Endothelial cell of umbilical vein (primary cell): Measurements from ENCODE around the gene PSENEN. TPM values are rescaled to one million over a fixed set of nuclear protein-coding genes. Genes with fewer than 3 reads are reported as not detected.

ENCODE experiments used
- BruUV-seq: library from RNA; stranded (reverse); fragments of 400-500 nt; replicated peaks from 2 replicates; lab custom pipeline; 2021; lab: Mats Ljungman, UMichigan
- CTCF ChIA-PET: fragments of 300-600, 350-600 bp; sonication (Branson Sonifier 250); formaldehyde crosslinking; loops from one replicate; lab custom pipeline; 2021; ENCODE audit warnings: antibody characterized with exemption, inconsistent platforms; lab: Charles Lee
- POLR2A ChIA-PET: fragments of 300-600, 350-600 bp; sonication (Branson Sonifier 250); formaldehyde crosslinking; loops from one replicate; lab custom pipeline; 2021; ENCODE audit warnings: antibody characterized with exemption, inconsistent platforms; lab: Charles Lee
- DNase-seq: peaks from one replicate; pipeline ENCODE4 v3.0.0-alpha.2; 2011; ENCODE audit warnings: low read depth, low spot score
- FAIRE-seq: peaks from 2 replicates; lab custom pipeline; 2011; peaks lifted over from hg19 to GRCh38; lab: Jason Lieb, UNC
- H2AFZ ChIP-seq: 2 replicates; pipeline ENCODE4 v1.6.0; 2012; ENCODE audit warnings: low read depth, low read length, control low read depth, inconsistent platforms
- H3K27ac ChIP-seq: 2 replicates; pipeline ENCODE4 v1.5.1; 2011; ENCODE audit warnings: low read depth, mild to moderate bottlenecking, control low read depth, low read length, moderate library complexity; ENCODE audit not compliant: insufficient read depth
- H3K27me3 ChIP-seq, 2 experiments: 2 replicates each; pipeline versions ENCODE4 v1.6.0 to v1.6.1; 2011; ENCODE audit warnings: low read length in 2 of 2, mixed read lengths in 1 of 2; ENCODE audit not compliant: control insufficient read depth in 2 of 2, insufficient read depth in 2 of 2
- H3K36me3 ChIP-seq, 2 experiments: 2 replicates in 1 of 2; 3 replicates in 1 of 2; pipeline ENCODE4 v1.5.1; 2011; ENCODE audit warnings: low read length in 2 of 2, mild to moderate bottlenecking in 1 of 2, moderate library complexity in 1 of 2; ENCODE audit not compliant: control insufficient read depth in 2 of 2, insufficient read depth in 2 of 2; ENCODE audit errors: extremely low read depth in 1 of 2
- H3K4me1 ChIP-seq: 3 replicates; pipeline ENCODE4 v1.5.1; 2011; ENCODE audit warnings: mild to moderate bottlenecking, low read length; ENCODE audit not compliant: control insufficient read depth, insufficient read depth; ENCODE audit errors: extremely low read depth
- H3K4me2 ChIP-seq: 2 replicates; pipeline ENCODE4 v1.6.1; 2011; ENCODE audit warnings: low read length, control low read depth, mixed read lengths; ENCODE audit not compliant: insufficient read depth
- H3K4me3 ChIP-seq, 3 experiments: fragments of 200-600 bp in 1 of 3; sonication (generic), shearing (Covaris generic) in 1 of 3; replicated peaks in 1 of 3; 2 replicates each; pipeline ENCODE4 v1.5.1; 2011 to 2016; ENCODE audit warnings: control low read depth in 3 of 3, low read length in 3 of 3, mild to moderate bottlenecking in 2 of 3, inconsistent platforms in 1 of 3, low read depth in 1 of 3, moderate library complexity in 1 of 3; ENCODE audit not compliant: insufficient read depth in 1 of 3
- H3K79me2 ChIP-seq: 2 replicates; pipeline ENCODE4 v1.6.0; 2012; ENCODE audit warnings: low read length, inconsistent platforms; ENCODE audit not compliant: control insufficient read depth, insufficient read depth
- H3K9ac ChIP-seq: replicated peaks from 2 replicates; pipeline ENCODE3; 2011; ENCODE audit warnings: low read length, control low read depth; ENCODE audit not compliant: insufficient read depth; ENCODE audit errors: extremely low read depth
- H3K9me1 ChIP-seq: replicated peaks from 3 replicates; pipeline ENCODE4 v1.6.0; 2011; ENCODE audit warnings: mild to moderate bottlenecking, low read length; ENCODE audit not compliant: control insufficient read depth, insufficient read depth; ENCODE audit errors: extremely low read depth
- H3K9me3 ChIP-seq: replicated peaks from 2 replicates; pipeline ENCODE4 v1.5.1; 2012; ENCODE audit warnings: low read length, inconsistent platforms; ENCODE audit not compliant: control insufficient read depth, insufficient read depth
- H4K20me1 ChIP-seq: replicated peaks from 2 replicates; pipeline ENCODE3; 2011; ENCODE audit warnings: mild to moderate bottlenecking, low read length; ENCODE audit not compliant: control insufficient read depth, insufficient read depth; ENCODE audit errors: extremely low read depth
- CTCF ChIP-seq, 2 donors: IDR thresholded peaks; 1 replicate in 1 of 2; 2 replicates in 1 of 2; pipeline ENCODE4 v1.5.1; 2011; ENCODE audit warnings: low read length in 2 of 2, mild to moderate bottlenecking in 2 of 2, moderate library complexity in 2 of 2, control low read depth in 1 of 2, inconsistent platforms in 1 of 2, low read depth in 1 of 2; ENCODE audit not compliant: insufficient read depth in 1 of 2; ENCODE audit errors: extremely low read depth in 1 of 2
- EZH2 ChIP-seq: IDR thresholded peaks from 2 replicates; pipeline ENCODE4 v1.6.1; 2012; ENCODE audit warnings: borderline replicate concordance, low read depth, mild to moderate bottlenecking, moderate library complexity, low read length, inconsistent platforms; ENCODE audit not compliant: severe bottlenecking
- FOS ChIP-seq: IDR thresholded peaks from 2 replicates; pipeline ENCODE4 v1.6.1; 2011; ENCODE audit warnings: mild to moderate bottlenecking, low read length, moderate library complexity, borderline replicate concordance; ENCODE audit not compliant: insufficient read depth
- GATA2 ChIP-seq: IDR thresholded peaks from 2 replicates; pipeline ENCODE4 v1.7.0; 2011; ENCODE audit warnings: low read depth, mild to moderate bottlenecking, moderate library complexity, mixed read lengths, low read length; ENCODE audit not compliant: insufficient read length, insufficient read depth
- JUN ChIP-seq: IDR thresholded peaks from 2 replicates; pipeline ENCODE4 v1.6.1; 2011; ENCODE audit warnings: borderline replicate concordance, low read depth; ENCODE audit not compliant: insufficient read length, insufficient read depth
- MAX ChIP-seq: IDR thresholded peaks from 2 replicates; pipeline ENCODE4 v1.6.1; 2011; ENCODE audit not compliant: insufficient read depth, insufficient read length
- MYC ChIP-seq: IDR thresholded peaks from one replicate; pipeline ENCODE4 v1.6.1; 2011; ENCODE audit warnings: mild to moderate bottlenecking, low read depth, low read length
- POLR2AphosphoS5 ChIP-seq: IDR thresholded peaks from 2 replicates; pipeline ENCODE4 v1.6.1; 2012; ENCODE audit warnings: low read depth, mild to moderate bottlenecking, control low read depth, low read length, moderate library complexity; ENCODE audit not compliant: insufficient read depth
- dilution Hi-C: fragments of 300-500 bp; cut with MboI; formaldehyde crosslinking; loops from one replicate; pipeline ENCODE4 v1.15.0; 2019; ENCODE audit warnings: low sequenced_read_pairs; ENCODE audit not compliant: extremely low pct_ligation_motif_present
- intact Hi-C: fragments of 100-400 bp; cut with micrococcal nuclease; formaldehyde crosslinking; loops from one replicate; pipeline ENCODE4 v1.10.0; 2022
- polyA plus RNA-seq, 4 experiments: library from polyadenylated mRNA; depleted of rRNA in 3 of 4; stranded (reverse) in 3 of 4; unstranded in 1 of 4; fragments of >200 nt; gene quantifications; 2 replicates each; pipeline versions ENCODE4 v1.2.1 to v1.2.3, GENCODE V29; 2011 to 2012; ENCODE audit warnings: missing spikeins in 1 of 4
- total RNA-seq: library from RNA; stranded (reverse); gene quantifications from 2 replicates; pipeline ENCODE4 v1.2.3, GENCODE V29; 2021

PSENEN gene
- total and polyA plus RNA-seq, 2 donors (not counting 3 experiments of a cell fraction or from before 2014, with no cell fraction given), result 60.0 to 70.1 TPM

GRCh38 chr19:35792888-35793287, 47.4 kb downstream of the PSENEN start:
- no peak overlapping the region for H3K4me3 ChIP-seq
- H3K79me2 ChIP-seq, result no peaks in the 10 kb centered on the region
- POLR2A ChIA-PET, result no interaction called here
- intact Hi-C loops, result no loop called here
- peaks cover 11 to 20% of the 10 kb centered on the region in 2 experiments for H3K27me3 ChIP-seq
- H3K9ac ChIP-seq, result no peak overlapping the region
- FAIRE-seq (no peak), DNase-seq (no peak)
- no peaks in the 10 kb centered on the region for H3K4me1 ChIP-seq
- TF ChIP-seq EZH2 (no peak), GATA2 (no peak), JUN (no peak), MAX (no peak), MYC (no peak), CTCF (IDR thresholded peaks at IDR 0.05; ENCODE audit: extremely low read depth in 1 of 2, insufficient read depth in 1 of 2, low read depth in 1 of 2, low read length in 2 of 2) (no peak), POLR2AphosphoS5 (no peak), FOS (no peak)
- H4K20me1 ChIP-seq, result no peaks in the 10 kb centered on the region
- CTCF ChIA-PET, result no interaction called here
- no peaks in the 10 kb centered on the region for H3K9me1 ChIP-seq
- no peak overlapping the region for H3K4me2 ChIP-seq
- dilution Hi-C loops, result no loop called here
- no peaks in the 10 kb centered on the region for H3K9me3 ChIP-seq
- H3K36me3 ChIP-seq, result no peaks in the 10 kb centered on the region
- H3K27ac ChIP-seq, result no peak overlapping the region
- BruUV-seq, result no TSS peak
- H2AFZ ChIP-seq, result no peak overlapping the region
